HG03196 (cell line): Measurements from ENCODE around the gene EYA2.

Experiments used
- ATAC-seq: cut with Tn5 transposase; IDR thresholded peaks from one replicate; pipeline ENCODE4 v1.9.1; 2021; ENCODE audit not compliant: unreplicated experiment

Gene EYA2

DNA sequence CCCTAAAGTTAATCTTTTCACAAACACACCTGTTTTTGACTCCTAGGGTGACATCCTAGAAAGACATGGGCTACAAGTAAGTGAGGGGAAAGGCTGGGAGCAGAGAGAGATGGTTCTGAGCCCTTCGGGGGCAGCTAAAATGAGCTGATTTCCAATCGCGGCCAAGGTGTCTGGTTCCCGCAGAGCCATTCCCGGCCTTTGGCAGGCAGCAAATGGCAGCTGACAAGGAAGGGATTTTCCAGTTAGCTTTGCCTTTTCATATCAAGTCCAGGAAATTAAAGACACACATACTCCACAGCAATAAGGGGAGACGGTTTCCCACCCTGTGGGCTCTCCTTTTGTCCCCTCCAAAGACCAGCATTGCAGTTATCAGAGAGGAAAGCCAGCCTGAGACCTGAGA lies 233.4 kb downstream of the EYA2 start:
- ATAC-seq = no peak

DNA sequence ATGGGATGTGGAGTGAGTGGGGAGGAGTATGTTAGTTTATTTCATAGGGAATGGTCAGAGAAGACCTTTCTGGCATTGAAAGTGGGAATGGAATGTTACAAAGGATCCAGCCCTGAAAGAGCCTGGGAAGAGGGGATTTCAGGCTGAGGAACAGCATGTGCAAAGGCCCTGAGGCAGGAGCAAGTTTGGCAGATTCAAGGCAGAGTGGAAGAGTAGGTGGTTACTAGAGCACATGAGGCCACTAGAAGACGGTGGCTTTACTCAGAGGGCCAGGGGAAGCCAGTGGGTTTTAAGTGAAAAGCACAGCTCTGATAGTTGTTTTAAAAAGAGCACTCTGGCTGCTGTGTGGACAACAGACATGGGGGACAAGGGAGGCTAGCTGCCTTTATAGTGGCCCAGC lies 234.7 kb downstream of the EYA2 start:
- no peak for ATAC-seq

DNA sequence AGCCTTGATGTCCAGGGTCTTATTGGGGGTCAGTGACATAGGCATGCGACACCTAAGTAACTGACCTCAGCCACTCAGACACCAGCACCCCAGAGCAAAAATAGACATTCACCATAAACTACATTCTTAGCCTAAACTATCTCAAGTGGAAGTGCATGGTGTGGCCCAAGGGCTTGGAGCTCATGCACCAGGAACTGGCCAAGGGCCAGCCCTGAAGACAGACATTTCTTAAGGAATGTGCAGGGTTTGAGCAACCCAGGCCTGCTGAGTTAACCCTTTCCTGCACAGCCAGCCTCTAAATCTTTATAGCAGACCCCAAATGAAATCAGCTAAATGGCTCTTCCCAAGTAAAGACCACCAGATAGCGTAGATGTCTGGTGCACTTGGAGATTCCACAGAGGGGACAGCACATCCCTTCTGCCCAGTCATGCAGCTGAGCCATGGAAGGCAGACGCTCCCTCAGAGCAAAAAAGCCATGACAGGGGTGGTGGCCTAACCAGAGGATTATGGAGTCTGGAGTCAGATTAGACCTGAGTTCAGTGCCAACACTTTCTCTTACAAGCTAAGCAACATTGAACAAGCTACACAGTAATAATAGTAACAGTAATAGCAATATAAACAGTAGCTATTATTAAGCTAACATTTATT lies 239.3 kb downstream of the EYA2 start:
- no peak for ATAC-seq

DNA sequence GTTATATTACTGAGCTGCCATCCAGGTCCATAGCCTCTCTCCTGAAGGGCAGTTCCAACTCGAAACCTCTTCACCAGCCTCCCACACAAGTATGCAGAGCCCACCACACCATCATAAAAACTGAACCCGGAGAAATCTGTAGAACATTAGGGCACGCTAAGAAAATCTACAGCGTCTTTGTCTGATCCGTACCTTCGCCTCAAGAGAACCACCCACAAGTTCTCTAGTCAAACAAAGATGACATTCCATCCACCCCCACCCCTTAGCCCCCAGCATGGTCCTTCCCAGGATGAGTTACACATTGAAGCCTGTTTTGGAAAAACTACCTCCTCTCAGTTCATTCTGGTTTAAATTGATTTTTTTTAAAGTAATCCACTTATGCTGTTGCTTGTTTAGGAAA lies 242.1 kb downstream of the EYA2 start:
- ATAC-seq = no peak

DNA sequence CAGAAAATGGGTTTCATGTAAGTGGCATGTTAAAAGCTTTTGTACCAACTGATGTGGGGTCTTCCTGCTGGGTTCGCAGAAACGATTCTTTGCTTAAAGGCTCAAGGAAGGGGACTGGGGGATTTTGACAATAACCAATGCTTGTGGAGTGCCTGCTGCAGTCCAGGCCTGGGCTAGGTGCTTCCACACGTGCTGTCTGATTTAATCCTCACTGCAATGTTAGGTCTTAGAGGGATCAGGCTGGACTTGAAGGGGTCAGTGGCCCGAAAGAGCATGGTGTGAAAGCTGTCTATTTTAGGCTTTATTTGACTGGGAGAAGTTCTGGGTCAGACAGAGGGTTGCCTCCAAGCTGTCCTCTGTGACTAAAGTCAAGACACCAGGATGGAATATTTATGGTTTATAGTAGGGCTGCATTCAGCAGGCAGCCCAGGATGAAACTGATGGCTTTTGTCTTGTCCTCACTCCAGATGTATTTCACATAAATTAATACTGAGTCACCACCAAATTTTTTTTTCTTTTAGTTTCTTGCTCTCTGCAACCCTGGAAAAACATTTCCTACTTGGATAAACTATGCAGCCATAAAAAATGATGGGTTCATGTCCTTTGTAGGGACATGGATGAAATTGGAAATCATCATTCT lies 242.7 kb downstream of the EYA2 start:
- ATAC-seq = no peak

DNA sequence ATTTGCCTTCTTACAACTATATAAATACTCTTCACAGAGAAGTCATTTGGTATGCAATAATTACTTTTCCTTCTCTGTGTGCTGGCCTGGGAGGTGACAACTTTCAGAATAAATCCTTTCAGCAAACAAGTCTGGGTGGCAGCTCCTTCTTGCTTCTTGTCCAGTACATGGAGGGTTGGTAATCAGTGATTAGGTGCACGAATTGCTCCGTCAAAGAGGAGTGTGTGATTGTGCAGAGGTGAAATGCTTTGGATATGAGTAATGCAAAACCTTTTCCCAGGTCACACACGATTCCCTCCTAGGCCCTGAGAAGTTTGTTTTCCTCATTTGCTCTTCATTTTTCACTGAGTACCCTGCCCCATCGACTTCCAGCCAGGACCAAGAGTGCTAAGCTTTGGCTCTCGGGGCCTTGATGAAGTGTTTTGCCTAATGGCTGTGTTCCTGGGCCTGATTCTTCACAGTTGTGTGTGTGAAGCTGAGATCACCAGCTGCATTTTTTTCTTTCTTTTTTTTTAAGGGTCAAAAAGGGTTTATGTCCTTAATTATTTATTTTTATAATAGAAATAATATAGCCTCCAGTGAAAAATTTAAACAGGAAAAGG lies 245.4 kb downstream of the EYA2 start:
- ATAC-seq = no peak

DNA sequence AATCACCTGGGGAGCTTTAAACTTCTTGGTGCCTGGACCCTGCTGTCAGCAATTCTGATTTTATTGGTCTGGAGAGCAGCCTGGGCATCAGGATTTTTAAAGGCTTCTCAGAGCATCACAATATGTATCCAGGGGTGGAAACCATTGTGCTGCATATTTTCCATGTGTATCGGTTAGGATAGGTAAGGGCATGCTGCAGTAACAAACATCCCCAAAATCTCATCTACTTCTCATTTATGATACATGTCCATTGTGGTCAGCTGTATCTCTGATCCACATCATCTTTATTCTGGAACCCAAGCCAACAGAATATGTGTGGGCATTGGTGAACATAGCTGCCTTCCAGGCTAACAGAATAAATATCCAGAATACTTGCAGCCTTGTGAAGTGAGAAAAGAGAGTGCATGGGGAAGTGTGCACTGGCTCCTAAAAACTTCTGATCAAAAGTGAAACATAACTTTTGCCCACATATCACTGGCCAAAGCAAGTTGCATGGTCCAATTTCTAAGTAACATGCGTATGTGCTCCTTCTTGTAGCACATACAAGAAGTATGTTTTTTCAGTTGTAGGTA lies 246.8 kb downstream of the EYA2 start:
- ATAC-seq = no peak

DNA sequence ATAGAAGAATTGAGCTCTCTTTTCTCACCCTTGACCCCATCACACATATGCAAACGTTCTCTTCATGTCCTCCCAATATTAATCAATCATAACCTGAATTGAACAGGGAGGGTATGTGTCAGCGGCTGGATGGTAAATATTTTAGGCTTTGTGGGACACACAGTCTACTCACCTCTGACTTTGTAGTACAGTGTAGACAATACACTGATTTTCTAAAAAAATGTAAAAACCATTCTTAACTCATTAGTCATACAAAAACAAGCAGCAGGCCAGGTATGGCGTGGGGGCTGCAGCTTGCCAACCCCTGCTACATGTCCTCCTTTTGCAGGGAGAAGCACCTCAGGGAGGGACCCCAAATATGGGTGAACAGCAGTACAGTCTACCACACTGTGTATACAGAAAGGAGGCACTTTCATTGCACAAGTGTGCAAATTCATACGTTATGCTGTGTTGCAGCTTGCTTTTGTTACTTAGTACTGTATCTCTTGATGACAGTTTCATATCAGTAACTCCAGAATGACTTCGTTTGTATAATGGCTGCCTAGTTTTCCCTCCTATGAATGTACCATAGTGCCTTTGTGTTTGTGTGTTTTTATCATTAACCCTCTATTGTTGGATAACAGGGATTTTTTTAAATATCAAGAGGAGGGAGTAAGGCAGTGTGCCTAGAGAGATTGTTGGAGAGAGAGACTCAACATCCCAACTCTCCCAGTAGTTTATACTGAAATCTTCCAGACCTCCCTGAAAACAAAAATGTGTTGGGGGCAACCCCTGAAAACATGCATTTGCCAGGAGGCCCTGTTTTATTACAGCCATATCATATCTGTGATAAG lies 247.5 kb downstream of the EYA2 start:
- no peak for ATAC-seq

DNA sequence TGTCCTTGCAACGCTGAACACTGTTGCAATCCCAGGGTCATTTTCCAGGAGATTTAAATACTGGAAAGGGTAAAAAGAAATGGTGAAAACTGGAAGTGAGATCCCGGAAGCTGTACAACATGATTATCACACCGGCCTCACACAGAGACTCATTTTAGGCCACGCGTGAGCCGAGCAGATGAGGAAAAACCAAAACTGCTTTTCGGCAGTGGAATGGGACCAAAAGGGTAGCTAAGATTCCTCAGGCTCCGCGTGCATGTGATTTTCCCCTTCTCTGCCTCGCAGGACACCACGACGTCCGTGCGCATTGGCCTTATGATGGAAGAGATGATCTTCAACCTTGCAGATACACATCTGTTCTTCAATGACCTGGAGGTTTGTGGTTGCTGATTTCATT lies 248.1 kb downstream of the EYA2 start:
- ATAC-seq = no peak

DNA sequence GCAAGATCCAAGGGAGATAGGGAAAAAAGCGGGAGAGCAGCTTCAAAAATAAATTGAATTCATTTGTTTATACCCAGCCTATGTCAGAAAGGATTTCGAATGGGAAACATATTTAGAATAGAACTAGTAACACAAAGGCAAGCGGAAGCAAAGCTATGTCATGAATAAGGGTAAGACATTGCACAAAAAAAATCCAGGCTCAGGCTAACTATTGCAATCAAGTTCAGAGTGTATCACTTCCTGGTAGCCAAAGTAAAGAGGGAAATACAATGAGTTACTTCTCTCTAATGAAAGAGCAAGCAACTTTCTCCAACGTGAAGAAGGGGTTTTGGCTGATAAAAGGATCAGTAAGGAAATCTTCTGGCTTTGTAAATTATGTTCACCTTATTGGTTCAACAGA lies 249.0 kb downstream of the EYA2 start:
- no peak for ATAC-seq

DNA sequence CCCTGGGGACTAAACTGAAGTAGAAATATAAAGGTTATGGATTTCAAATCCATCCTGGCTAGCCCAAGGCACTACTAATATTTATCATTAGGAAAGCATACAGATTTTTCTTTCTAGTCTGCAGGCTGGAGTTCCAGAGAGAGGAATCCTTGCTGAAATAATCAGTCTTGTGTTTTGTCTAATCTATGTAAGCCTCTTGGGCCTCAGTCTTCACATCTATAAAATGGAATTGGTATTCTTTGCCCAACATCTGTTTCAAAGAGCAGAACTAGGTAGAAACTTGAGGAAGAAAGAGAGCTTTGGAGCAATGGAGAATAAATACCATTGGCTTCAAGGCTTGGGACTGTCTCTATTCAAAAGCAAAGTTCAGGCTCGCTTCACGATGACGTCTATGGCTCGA lies 249.8 kb downstream of the EYA2 start:
- ATAC-seq = no peak

DNA sequence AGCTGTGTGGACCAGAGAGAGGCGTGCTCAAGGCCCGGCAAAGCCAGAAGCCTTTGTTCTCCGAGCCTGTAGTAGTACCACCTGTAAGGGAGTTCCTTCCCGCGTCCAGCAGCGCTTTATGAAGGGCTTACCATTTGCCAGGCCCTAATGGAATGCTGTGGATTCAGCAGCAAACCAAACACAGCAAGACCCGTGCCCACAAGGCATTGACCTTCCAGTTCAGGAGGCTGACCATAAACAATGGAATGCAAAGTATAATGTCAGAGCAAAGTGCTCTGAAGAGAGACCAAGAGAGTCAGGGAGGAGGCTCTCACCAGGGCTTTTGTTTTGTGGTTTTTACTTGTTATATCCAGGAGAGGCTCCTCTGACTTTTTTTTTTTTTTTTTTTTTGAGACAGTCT lies 252.0 kb downstream of the EYA2 start:
- no peak for ATAC-seq

DNA sequence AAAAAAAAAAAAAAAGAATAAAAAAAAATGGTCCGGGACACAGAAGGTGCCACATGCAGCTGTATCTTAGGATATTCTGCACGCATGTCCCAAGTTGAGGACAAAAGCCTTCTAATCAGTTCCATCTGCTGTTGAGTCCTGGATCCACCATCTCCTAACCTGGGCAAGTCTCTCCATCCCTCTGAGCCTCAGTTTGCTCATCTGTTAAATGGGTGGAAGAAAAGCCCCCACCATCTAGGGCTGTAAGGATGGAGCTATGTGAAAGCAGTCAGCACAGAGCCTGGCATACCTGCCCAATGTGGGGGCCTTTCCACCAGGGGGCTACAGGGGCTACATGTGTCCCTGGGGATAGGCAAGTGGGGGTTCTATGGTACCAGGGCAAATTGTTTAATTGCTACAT lies 253.4 kb downstream of the EYA2 start:
- ATAC-seq = no peak

DNA sequence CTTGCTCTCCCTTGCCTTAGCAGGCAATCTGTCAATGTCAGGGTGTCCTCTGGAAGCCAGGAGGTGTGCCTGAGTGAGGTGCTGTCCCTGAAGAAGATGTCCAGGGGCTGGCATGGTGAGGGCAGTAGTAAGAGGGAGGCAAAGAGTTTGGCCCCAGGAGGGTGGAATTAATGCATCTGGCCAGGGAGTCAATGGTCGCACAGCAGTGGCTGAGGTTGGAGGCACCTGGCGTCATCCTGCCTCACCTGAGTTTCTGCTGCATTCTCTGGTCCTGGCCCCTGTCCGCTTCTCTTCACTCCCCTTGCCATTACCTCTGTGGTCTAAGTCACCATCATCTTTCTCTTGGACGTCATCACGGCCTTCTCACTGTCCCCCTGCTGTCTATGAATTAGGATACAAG lies 255.3 kb downstream of the EYA2 start:
- no peak for ATAC-seq

DNA sequence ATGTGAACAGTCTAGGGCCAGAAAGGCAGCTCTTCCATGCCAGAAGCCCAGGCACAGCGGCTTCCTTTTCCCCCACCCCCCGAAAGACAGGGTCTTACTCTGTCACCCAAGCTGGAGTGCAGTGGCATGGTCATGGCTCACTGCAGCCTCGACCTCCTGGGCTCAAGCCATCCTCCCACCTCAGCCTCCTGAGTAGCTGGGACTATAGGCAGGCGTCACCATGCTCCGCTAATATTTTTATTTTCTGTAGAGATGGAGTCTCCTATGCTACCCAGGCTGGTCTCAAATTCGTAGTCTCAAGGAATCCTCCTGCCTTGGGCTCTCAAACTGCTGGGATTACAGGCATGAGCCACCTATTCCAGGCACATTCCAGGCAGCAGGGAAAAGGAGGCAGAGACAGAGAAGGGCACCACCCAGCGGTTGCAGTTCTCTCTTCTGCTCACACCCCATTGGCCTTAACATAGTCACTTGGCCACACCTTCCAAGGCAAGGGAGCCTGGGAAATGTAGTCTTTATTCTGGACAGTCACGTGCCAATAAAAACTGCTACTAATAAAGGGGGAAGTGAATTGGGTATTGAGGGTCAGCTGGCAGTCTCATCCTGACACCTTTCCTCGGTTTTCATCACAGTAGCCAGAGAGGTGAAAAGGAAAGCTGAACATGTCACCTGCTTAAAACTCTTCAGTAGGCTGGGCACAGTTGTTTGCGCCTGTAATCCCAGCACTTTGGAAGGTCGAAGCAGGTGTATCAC lies 255.9 kb downstream of the EYA2 start:
- no peak for ATAC-seq

DNA sequence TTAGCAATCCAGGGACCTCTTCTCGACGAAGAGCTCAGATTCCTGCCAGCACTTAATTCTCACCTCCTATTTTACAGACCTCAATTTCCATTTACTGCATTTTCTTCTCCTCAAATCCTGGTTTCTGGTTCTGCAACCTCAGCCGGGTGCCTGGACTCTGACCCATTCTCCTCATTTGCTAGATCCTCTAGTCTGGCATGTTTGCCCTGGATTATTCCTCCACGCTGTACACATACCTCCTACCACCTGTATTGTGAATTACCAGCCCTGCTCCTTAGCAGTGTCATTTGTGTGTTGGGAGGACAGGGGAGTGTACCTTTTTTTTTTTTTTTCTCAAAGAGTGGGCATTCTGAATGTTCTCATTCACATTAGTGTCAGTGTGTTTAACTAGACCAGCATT lies 257.4 kb downstream of the EYA2 start:
- ATAC-seq = no peak

DNA sequence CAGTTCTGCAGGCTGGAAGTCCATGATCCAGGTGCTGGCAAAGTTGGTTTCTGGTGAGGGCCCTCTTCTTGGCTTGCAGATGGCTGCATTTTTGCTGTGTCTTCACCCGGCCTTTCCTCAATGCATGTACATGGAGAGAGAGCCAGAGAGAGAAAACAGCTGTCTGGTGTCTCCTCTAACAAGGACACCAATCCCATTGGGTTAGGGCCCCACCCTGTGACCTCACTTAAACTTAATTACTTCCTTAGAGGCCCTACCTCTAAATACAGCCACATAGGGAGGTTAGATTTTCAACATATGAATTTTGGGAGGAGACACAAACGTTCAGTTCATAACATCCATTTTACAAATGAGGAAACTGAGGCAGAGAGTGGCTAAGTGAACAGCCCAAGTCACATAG lies 259.4 kb downstream of the EYA2 start:
- ATAC-seq = no peak

DNA sequence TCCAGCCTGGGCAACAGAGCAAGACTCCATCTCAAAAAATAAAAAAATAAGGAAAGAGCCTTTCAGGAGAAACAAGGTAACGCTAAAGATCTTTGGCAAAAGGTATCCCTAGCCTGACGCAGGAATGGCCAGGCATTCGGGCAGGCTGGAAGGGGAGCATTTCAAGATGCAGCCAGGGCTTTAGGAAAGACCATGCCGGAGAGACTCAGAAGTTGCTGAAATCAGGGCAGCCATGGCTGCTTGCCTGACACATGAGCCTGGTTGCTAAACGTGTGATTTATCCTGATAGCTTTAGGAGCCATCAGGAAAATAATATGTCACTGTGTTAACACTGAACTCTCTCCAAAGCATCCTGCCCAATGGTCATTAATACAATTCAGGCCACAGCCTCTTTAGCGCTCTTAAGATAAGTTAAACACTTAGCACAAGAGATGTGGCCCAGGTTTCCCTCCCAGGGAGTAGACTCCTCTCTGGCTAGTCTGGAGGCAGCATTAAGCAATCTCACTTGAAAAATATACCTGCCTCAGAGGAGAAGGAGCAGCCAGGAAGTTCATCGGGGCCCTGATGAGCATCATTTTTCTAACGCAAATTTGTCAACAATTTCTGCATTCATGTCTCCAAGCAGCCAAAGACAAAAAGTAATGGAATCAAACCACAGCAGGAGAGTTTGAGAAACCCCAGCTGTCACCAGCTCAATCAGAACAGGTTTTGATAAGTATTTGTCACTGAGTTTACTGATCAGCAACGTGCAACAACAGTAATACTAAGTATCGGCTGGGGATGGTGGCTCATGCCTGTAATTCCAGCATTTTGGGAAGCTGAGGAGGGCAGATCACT lies 261.9 kb downstream of the EYA2 start:
- no peak for ATAC-seq

DNA sequence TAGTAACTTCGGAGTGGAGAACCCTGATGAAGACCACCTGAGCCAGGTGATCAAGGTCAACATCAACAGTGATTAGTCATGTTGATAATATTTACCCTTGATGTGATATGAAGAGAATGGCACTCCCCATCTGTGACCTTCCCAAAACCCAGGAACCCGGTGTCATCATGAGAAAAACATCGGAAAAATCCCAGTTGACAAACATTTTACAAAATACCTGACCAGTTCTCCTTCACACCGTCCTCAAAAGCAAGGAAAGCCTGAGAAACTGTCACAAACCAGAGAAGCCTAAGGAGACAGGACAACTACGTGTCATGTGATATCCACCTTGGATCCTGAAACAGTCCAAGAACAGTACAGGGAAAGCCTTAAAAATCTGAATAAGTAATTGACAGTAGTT lies 264.5 kb downstream of the EYA2 start:
- ATAC-seq = no peak

DNA sequence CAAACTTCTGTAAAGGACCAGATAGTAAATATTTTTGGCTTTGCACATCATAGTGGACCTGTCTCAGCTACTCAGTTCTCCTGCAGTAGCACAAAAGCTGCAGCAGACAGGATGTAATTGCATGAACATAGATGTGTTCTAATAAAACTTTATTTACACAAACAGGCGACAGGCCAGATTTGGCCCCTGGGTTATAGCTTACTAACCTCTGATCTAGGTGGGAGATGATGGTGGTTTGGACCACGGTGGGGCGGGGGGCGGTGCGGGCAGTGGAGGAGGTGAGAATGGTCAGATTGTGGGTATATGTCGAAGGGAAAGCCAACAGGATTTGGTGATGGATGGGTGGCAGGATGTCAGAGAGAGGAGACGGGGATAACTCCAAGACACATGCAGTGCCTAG lies 265.6 kb downstream of the EYA2 start:
- ATAC-seq = no peak
